ENCODE data around the gene PALMD.

Gene PALMD

DNA sequence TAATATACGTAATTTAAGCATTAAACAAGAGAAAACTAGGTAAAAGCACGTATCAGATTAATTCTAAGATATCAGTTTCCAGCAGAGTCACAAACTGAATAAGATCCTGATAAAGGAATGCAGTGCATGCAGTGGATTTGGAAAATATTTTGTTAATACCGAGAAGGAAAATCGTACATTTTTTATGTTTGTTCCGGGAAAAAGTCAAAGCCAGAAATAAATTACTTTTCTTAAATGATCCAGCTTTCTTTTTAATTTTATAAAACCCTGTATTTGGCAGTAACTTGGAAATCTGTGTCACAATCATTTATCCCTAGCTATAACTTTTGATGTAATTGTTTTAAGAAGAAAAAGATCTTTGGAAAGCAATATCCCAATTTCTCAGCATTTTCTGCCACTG is 955 bp downstream of the PALMD start:
- TF ChIP-seq SPI1 (IDR thresholded peaks at IDR 0.05; ENCODE audit: borderline replicate concordance, low read depth) (no peak), POLR2AphosphoS5 (IDR thresholded peaks at IDR 0.05; ENCODE audit: low read depth) (no peak), CTCF (IDR thresholded peaks at IDR 0.05; ENCODE audit: insufficient read depth, low read length) (no peak), GABPA (IDR thresholded peaks at IDR 0.05; ENCODE audit: low read depth) (no peak)
- TF ChIP-seq, protein P1, sequence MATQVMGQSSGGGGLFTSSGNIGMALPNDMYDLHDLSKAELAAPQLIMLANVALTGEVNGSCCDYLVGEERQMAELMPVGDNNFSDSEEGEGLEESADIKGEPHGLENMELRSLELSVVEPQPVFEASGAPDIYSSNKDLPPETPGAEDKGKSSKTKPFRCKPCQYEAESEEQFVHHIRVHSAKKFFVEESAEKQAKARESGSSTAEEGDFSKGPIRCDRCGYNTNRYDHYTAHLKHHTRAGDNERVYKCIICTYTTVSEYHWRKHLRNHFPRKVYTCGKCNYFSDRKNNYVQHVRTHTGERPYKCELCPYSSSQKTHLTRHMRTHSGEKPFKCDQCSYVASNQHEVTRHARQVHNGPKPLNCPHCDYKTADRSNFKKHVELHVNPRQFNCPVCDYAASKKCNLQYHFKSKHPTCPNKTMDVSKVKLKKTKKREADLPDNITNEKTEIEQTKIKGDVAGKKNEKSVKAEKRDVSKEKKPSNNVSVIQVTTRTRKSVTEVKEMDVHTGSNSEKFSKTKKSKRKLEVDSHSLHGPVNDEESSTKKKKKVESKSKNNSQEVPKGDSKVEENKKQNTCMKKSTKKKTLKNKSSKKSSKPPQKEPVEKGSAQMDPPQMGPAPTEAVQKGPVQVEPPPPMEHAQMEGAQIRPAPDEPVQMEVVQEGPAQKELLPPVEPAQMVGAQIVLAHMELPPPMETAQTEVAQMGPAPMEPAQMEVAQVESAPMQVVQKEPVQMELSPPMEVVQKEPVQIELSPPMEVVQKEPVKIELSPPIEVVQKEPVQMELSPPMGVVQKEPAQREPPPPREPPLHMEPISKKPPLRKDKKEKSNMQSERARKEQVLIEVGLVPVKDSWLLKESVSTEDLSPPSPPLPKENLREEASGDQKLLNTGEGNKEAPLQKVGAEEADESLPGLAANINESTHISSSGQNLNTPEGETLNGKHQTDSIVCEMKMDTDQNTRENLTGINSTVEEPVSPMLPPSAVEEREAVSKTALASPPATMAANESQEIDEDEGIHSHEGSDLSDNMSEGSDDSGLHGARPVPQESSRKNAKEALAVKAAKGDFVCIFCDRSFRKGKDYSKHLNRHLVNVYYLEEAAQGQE (IDR thresholded peaks at IDR 0.05; ENCODE audit: insufficient replicate concordance, low read depth): no peak
- DNase-seq (ENCODE audit: low read depth in 1 of 2, low spot score in 1 of 2): no peak
- Histone ChIP-seq H3K4me3 (replicated peaks; ENCODE audit: insufficient read depth, low read length) (no peak overlapping the region), H3K27me3 (ENCODE audit: insufficient read depth, poor library complexity, severe bottlenecking) (no peaks in the 10 kb centered on the region), H3K27ac (replicated peaks) (no peak overlapping the region)

- H3K27ac ChIP-seq (replicated peaks): no peak overlapping the region
- no peaks in the 10 kb centered on the region for H3K27me3 ChIP-seq (ENCODE audit: insufficient read depth, poor library complexity, severe bottlenecking)
- DNase-seq (ENCODE audit: low read depth in 1 of 2, low spot score in 1 of 2): no peak
- TF ChIP-seq POLR2AphosphoS5 (IDR thresholded peaks at IDR 0.05; ENCODE audit: low read depth) (no peak), SPI1 (IDR thresholded peaks at IDR 0.05; ENCODE audit: borderline replicate concordance, low read depth) (no peak), GABPA (IDR thresholded peaks at IDR 0.05; ENCODE audit: low read depth) (no peak), CTCF (IDR thresholded peaks at IDR 0.05; ENCODE audit: insufficient read depth, low read length) (no peak)
- TF ChIP-seq, protein P1 (IDR thresholded peaks at IDR 0.05; ENCODE audit: insufficient replicate concordance, low read depth): no peak
- H3K4me3 ChIP-seq (replicated peaks; ENCODE audit: insufficient read depth, low read length): no peak overlapping the region
These were observed 1.6 kb downstream of the PALMD start for GRCh38 chr1:99647490-99647889.

DNA sequence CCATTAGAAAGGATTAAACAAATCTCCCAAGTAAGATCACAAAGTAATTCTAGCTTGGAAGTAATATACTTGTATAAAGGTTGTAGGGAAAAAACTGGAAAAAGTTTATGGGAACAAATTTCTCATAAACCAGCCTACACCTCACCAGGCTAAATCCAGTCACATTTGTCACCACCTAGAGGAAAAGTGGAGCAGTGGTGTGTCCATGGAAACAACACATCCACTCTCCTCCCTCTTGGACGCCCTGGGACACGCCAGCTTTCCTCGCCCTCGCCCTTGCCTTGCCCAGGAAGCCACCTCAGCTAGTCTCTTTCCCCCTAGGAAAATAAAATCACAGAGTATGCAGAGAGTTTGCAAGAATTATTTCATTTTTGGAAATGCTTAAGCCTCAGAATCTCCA is 2.2 kb downstream of the PALMD start:
- TF ChIP-seq, protein P1 (IDR thresholded peaks at IDR 0.05; ENCODE audit: insufficient replicate concordance, low read depth): no peak
- TF ChIP-seq POLR2AphosphoS5 (IDR thresholded peaks at IDR 0.05; ENCODE audit: low read depth): no peak
- no peak for TF ChIP-seq GABPA (IDR thresholded peaks at IDR 0.05; ENCODE audit: low read depth)
- no peak for TF ChIP-seq CTCF (IDR thresholded peaks at IDR 0.05; ENCODE audit: insufficient read depth, low read length)
- TF ChIP-seq SPI1 (IDR thresholded peaks at IDR 0.05; ENCODE audit: borderline replicate concordance, low read depth): no peak
- Histone ChIP-seq H3K27me3 (ENCODE audit: insufficient read depth, poor library complexity, severe bottlenecking) (no peaks in the 10 kb centered on the region), H3K27ac (replicated peaks) (no peak overlapping the region), H3K4me3 (replicated peaks; ENCODE audit: insufficient read depth, low read length) (no peak overlapping the region)
- DNase-seq (ENCODE audit: low read depth in 1 of 2, low spot score in 1 of 2): no peak
